Motor neuron (in vitro differentiated cells): ENCODE measurements around the gene TRPV6. TPM values are rescaled to one million over a fixed set of nuclear protein-coding genes. Genes with fewer than 3 reads are reported as not detected.

Experiments used
- ATAC-seq, 8 experiments: fragments of 200-7000 bp; cut with Tn5 transposase; replicated peaks in 6 of 8; 2 replicates each; pipeline ENCODE4 v1.8.0; 2021; ENCODE audit warnings: mild to moderate bottlenecking in 8 of 8, moderate library complexity in 8 of 8
- H3K27ac ChIP-seq, 2 donors: fragments of 250-450 bp; sonication (Bioruptor Pico); 2 replicates each; pipeline ENCODE4 v1.9.0; 2021; ENCODE audit warnings: antibody characterized with exemption in 2 of 2, mild to moderate bottlenecking in 2 of 2, moderate library complexity in 1 of 2
- H3K4me1 ChIP-seq, 2 donors: fragments of 250-450 bp; sonication (Bioruptor Pico); replicated peaks in 1 of 2; 2 replicates each; pipeline ENCODE4 v1.6.1; 2021; ENCODE audit warnings: antibody characterized with exemption in 2 of 2, mild to moderate bottlenecking in 2 of 2, moderate library complexity in 1 of 2
- H3K4me3 ChIP-seq, 5 donors: fragments of 250-450 bp; sonication (Bioruptor Pico); 2 replicates each; pipeline ENCODE4 v1.9.0; 2021; ENCODE audit warnings: antibody characterized with exemption in 5 of 5, mild to moderate bottlenecking in 5 of 5, moderate library complexity in 4 of 5
- WGBS, 10 experiments: fragments of 450-650 bp; shearing (Covaris generic); methylation state at CpG; one replicate each; pipeline ENCODE4 v1.0.0; 2022; 5-methylcytosine and 5-hydroxymethylcytosine counted together
- in situ Hi-C, 9 experiments: fragments of 400-800 bp; cut with MboI; loops; one replicate each; pipeline ENCODE4 v1.15.0; 2021; ENCODE audit warnings: low sequenced_read_pairs in 9 of 9, low pct_unique_long_range_greater_than_20kb in 2 of 9; ENCODE audit not compliant: unreplicated experiment in 9 of 9
- total RNA-seq, 8 experiments: library from RNA; unstranded; fragments of 300-600 nt; gene quantifications; 2 replicates each; pipeline versions ENCODE4 v1.2.3 to v1.2.4, GENCODE V29; 2022

The TRPV6 gene
- total RNA-seq, 8 experiments from 2014 or later, result 0.07 to 1.7 (median 0.53) TPM

GRCh38 chr7:142901426-142902259, 16.1 kb upstream of the TRPV6 start:
- no peak for ATAC-seq
- WGBS, 10 experiments, result 18 to 92% (median 71%) methylated on average over 2 to 15 of the region's 15 CpGs; no CpG with 5 or more reads in 3 of the 10 experiments
- no peaks in the 10 kb centered on the region for H3K4me1 ChIP-seq
- in situ Hi-C loops, result no loop called here
- H3K4me3 ChIP-seq, result no peak overlapping the region
- no peak overlapping the region for H3K27ac ChIP-seq

GRCh38 chr7:142899661-142900060, 14.1 kb upstream of the TRPV6 start:
- in situ Hi-C loops, result loop anchor here in 1 of 9 experiments (25.0 kb wide), 1 partner anchor 88 kb away; no protein-coding TSS in a partner anchor

GRCh38 chr7:142898377-142899170, 13.0 kb upstream of the TRPV6 start:
- ATAC-seq, result no peak
- Histone ChIP-seq H3K4me1 (no peaks in the 10 kb centered on the region), H3K27ac (no peak overlapping the region), H3K4me3 (no peak overlapping the region)
- WGBS, 10 experiments, result 0 to 78% (median 0%) methylated on average over 1 to 2 of the region's 3 CpGs; no CpG with 5 or more reads in 4 of the 10 experiments
- in situ Hi-C loops, result loop anchor here in 1 of 9 experiments (25.0 kb wide), 1 partner anchor 89 kb away; no protein-coding TSS in a partner anchor

More at GRCh38 chr7:142899661-142900060, 14.1 kb upstream of the TRPV6 start:
- ATAC-seq, result no peak
- 0 to 63% (median 32%) methylated on average over 1 to 3 of the region's 3 CpGs; no CpG with 5 or more reads in 4 of the 10 experiments for WGBS, 10 experiments
- H3K4me1 ChIP-seq, result no peaks in the 10 kb centered on the region
- no peak overlapping the region for H3K27ac ChIP-seq
- no peak overlapping the region for H3K4me3 ChIP-seq

GRCh38 chr7:142897691-142898090, 12.1 kb upstream of the TRPV6 start:
- in situ Hi-C loops, result loop anchor here in 1 of 9 experiments (25.0 kb wide), 1 partner anchor 90 kb away; no protein-coding TSS in a partner anchor

GRCh38 chr7:142896741-142897379, 11.3 kb upstream of the TRPV6 start:
- Histone ChIP-seq H3K27ac (no peak overlapping the region), H3K4me3 (no peak overlapping the region), H3K4me1 (no peaks in the 10 kb centered on the region)
- in situ Hi-C loops, result loop anchor here in 1 of 9 experiments (25.0 kb wide), 1 partner anchor 90 kb away; no protein-coding TSS in a partner anchor
- ATAC-seq, result no peak
- 0 to 100% (median 71%) methylated on average over 1 to 2 of the region's 3 CpGs; no CpG with 5 or more reads in 6 of the 10 experiments for WGBS, 10 experiments

More at GRCh38 chr7:142897691-142898090, 12.1 kb upstream of the TRPV6 start:
- Histone ChIP-seq H3K27ac (no peak overlapping the region), H3K4me1 (no peaks in the 10 kb centered on the region), H3K4me3 (no peak overlapping the region)
- WGBS, 10 experiments, result 0 to 88% (median 47%) methylated on average over 1 to 7 of the region's 7 CpGs; no CpG with 5 or more reads in 4 of the 10 experiments
- no peak for ATAC-seq

- H3K4me3 ChIP-seq, result no peak overlapping the region
- H3K27ac ChIP-seq, result no peak overlapping the region
- in situ Hi-C loops, result loop anchor here in 1 of 9 experiments (25.0 kb wide), 1 partner anchor 91 kb away; no protein-coding TSS in a partner anchor
Measured at GRCh38 chr7:142896151-142896550, 10.6 kb upstream of the TRPV6 start.

GRCh38 chr7:142894985-142895593, 9.5 kb upstream of the TRPV6 start:
- no peak for ATAC-seq
- H3K4me3 ChIP-seq, result no peak overlapping the region
- H3K27ac ChIP-seq, result no peak overlapping the region
- 0 to 63% (median 31%) methylated on average over 1 to 4 of the region's 6 CpGs; no CpG with 5 or more reads in 4 of the 10 experiments for WGBS, 10 experiments
- no peaks in the 10 kb centered on the region for H3K4me1 ChIP-seq
- in situ Hi-C loops, result loop anchor here in 1 of 9 experiments (25.0 kb wide), 1 partner anchor 92 kb away; no protein-coding TSS in a partner anchor

More at GRCh38 chr7:142896151-142896550, 10.6 kb upstream of the TRPV6 start:
- 0 to 100% (median 52%) methylated on average over 1 to 2 of the region's 3 CpGs; no CpG with 5 or more reads in 2 of the 10 experiments for WGBS, 10 experiments
- ATAC-seq, result no peak
- H3K4me1 ChIP-seq, result no peaks in the 10 kb centered on the region

- ATAC-seq, result no peak
- Histone ChIP-seq H3K4me3 (no peak overlapping the region), H3K27ac (no peak overlapping the region), H3K4me1 (no peaks in the 10 kb centered on the region)
- 0 to 89% (median 43%) methylated on average over 2 to 6 of the region's 12 CpGs; no CpG with 5 or more reads in 4 of the 10 experiments for WGBS, 10 experiments
- in situ Hi-C loops, result loop anchor here in 1 of 9 experiments (25.0 kb wide), 1 partner anchor 93 kb away; no protein-coding TSS in a partner anchor
Measured at GRCh38 chr7:142894112-142894984, 8.8 kb upstream of the TRPV6 start.

GRCh38 chr7:142892951-142893350, 7.4 kb upstream of the TRPV6 start:
- in situ Hi-C loops, result loop anchor here in 1 of 9 experiments (25.0 kb wide), 1 partner anchor 94 kb away; no protein-coding TSS in a partner anchor
- ATAC-seq, result no peak
- Histone ChIP-seq H3K4me1 (no peaks in the 10 kb centered on the region), H3K4me3 (no peak overlapping the region), H3K27ac (no peak overlapping the region)
- WGBS, 10 experiments, result 31 to 72% (median 53%) methylated on average over 2 to 5 of the region's 5 CpGs; no CpG with 5 or more reads in 6 of the 10 experiments

- in situ Hi-C loops, result loop anchor here in 1 of 9 experiments (25.0 kb wide), 1 partner anchor 96 kb away; no protein-coding TSS in a partner anchor
- 18 to 94% (median 40%) methylated on average over 1 to 8 of the region's 10 CpGs; no CpG with 5 or more reads in 3 of the 10 experiments for WGBS, 10 experiments
- Histone ChIP-seq H3K27ac (no peak overlapping the region), H3K4me1 (no peaks in the 10 kb centered on the region), H3K4me3 (no peak overlapping the region)
- ATAC-seq, result no peak
Measured at GRCh38 chr7:142891490-142892082, 6.0 kb upstream of the TRPV6 start.
